OCI-LY7 (cell line): Measurements from ENCODE around the gene PIGM.

Source experiments
- CTCF ChIP-seq: fragments of 200-600 bp; sonication (generic); conservative IDR thresholded peaks from 2 replicates; pipeline ENCODE4 v1.5.1; 2014; ENCODE audit warnings: mild to moderate bottlenecking, antibody characterized with exemption, low read length, moderate library complexity, mixed read lengths
- EZH2phosphoT487 ChIP-seq: fragments of 200-600 bp; sonication (generic); IDR thresholded peaks from 2 replicates; pipeline ENCODE4 v1.6.1; 2018; ENCODE audit warnings: low read depth, borderline replicate concordance, mild to moderate bottlenecking, mixed run types, antibody characterized with exemption, low read length, moderate library complexity, mixed read lengths

- TF ChIP-seq CTCF (no peak), EZH2phosphoT487 (no peak)
These were observed 17.3 kb upstream of the PIGM start for GRCh38 chr1:160049101-160049500.
